ENCODE measurements around the gene DIP2B. TPM values are rescaled to one million over a fixed set of nuclear protein-coding genes. Genes with fewer than 3 reads are reported as not detected.

DIP2B gene
- total RNA-seq, 3 donors from 2014 or later = 28.3 to 39.8 (median 34.7) TPM

- H3K36me3 ChIP-seq (ENCODE audit: low read depth) = no peaks in the 10 kb centered on the region
- DNase-seq (peak in 2 of 3 donors; percentile 39 to 64), ATAC-seq (peak; percentile 35)
- no peak for TF ChIP-seq CTCF (IDR thresholded peaks at IDR 0.05)
- no peaks in the 10 kb centered on the region for H3K9me3 ChIP-seq
- peaks cover 64% of the 10 kb centered on the region for H3K4me1 ChIP-seq (ENCODE audit: low read depth)
- intact Hi-C loops (cut with DNase I, micrococcal nuclease) = no loop called here
- H3K4me3 ChIP-seq = no peak overlapping the region
These were observed 116.9 kb downstream of the DIP2B start for GRCh38 chr12:50621399-50622300.

GRCh38 chr12:50625029-50625925 lies 120.5 kb downstream of the DIP2B start:
- H3K4me1 ChIP-seq (ENCODE audit: low read depth) = peaks cover 48% of the 10 kb centered on the region
- DNase-seq (no peak), ATAC-seq (peak; percentile 75)
- no peaks in the 10 kb centered on the region for H3K9me3 ChIP-seq
- no peak for TF ChIP-seq CTCF (IDR thresholded peaks at IDR 0.05)
- intact Hi-C loops (cut with DNase I, micrococcal nuclease) = no loop called here
- H3K36me3 ChIP-seq (ENCODE audit: low read depth) = no peaks in the 10 kb centered on the region
- H3K4me3 ChIP-seq = no peak overlapping the region

- Histone ChIP-seq H3K36me3 (ENCODE audit: low read depth) (no peaks in the 10 kb centered on the region), H3K9me3 (no peaks in the 10 kb centered on the region), H3K4me3 (no peak overlapping the region), H3K4me1 (ENCODE audit: low read depth) (peaks cover 40% of the 10 kb centered on the region)
- ATAC-seq (no peak), DNase-seq (no peak)
- TF ChIP-seq CTCF (IDR thresholded peaks at IDR 0.05) = no peak
- intact Hi-C loops (cut with DNase I, micrococcal nuclease) = no loop called here
These were observed 121.2 kb downstream of the DIP2B start for GRCh38 chr12:50626026-50626425.

- H3K36me3 ChIP-seq (ENCODE audit: low read depth) = no peaks in the 10 kb centered on the region
- H3K9me3 ChIP-seq = no peaks in the 10 kb centered on the region
- ATAC-seq (peak; percentile 29), DNase-seq (no peak)
- peaks cover 28% of the 10 kb centered on the region for H3K4me1 ChIP-seq (ENCODE audit: low read depth)
- no peak overlapping the region for H3K4me3 ChIP-seq
- TF ChIP-seq CTCF (IDR thresholded peaks at IDR 0.05) = no peak
- intact Hi-C loops (cut with DNase I, micrococcal nuclease) = no loop called here
These were observed 122.7 kb downstream of the DIP2B start for GRCh38 chr12:50627491-50627890.

- DNase-seq (no peak), ATAC-seq (no peak)
- no peak for TF ChIP-seq CTCF (IDR thresholded peaks at IDR 0.05)
These were observed 123.6 kb downstream of the DIP2B start for GRCh38 chr12:50628394-50628793.

More at GRCh38 chr12:50628394-50628793, 123.6 kb downstream of the DIP2B start:
- no peak overlapping the region for H3K4me3 ChIP-seq
- no peaks in the 10 kb centered on the region for H3K9me3 ChIP-seq
- H3K36me3 ChIP-seq (ENCODE audit: low read depth) = no peaks in the 10 kb centered on the region
- H3K4me1 ChIP-seq (ENCODE audit: low read depth) = peaks cover 27% of the 10 kb centered on the region
- intact Hi-C loops (cut with DNase I, micrococcal nuclease) = no loop called here
